Transverse colon (tissue), 3 donors: ENCODE data around the gene SEC62.

Experiments used
- CTCF ChIP-seq, 5 experiments: fragments of 200-600 bp in 3 of 5; fragments of 450-650 bp in 2 of 5; sonication (generic) in 3 of 5; IDR thresholded peaks; 1 replicate in 2 of 5; 2 replicates in 3 of 5; pipeline ENCODE4 v1.5.1; 2016 to 2017; ENCODE audit warnings: antibody characterized with exemption in 5 of 5, inconsistent platforms in 3 of 5, mild to moderate bottlenecking in 2 of 5, moderate library complexity in 1 of 5
- EP300 ChIP-seq: sonication (generic); formaldehyde crosslinking; IDR thresholded peaks from one replicate; pipeline ENCODE4 v1.6.1; 2017; ENCODE audit warnings: antibody characterized with exemption, low read depth

GRCh38 chr3:169939751-169940150, 26.9 kb upstream of the SEC62 start:
- TF ChIP-seq CTCF (IDR thresholded peaks at IDR 0.05): no peak
- no peak for TF ChIP-seq EP300
